ENCODE results near the gene TRIM66. TPM values are rescaled to one million over a fixed set of nuclear protein-coding genes. Genes with fewer than 3 reads are reported as not detected.

Gene TRIM66
- total and polyA plus RNA-seq, 2 of the 8 experiments (the other 6 are each of a cell fraction or from before 2014, with no cell fraction given) = 3.1 to 3.5 TPM

GRCh38 chr11:8636127-8636526 lies 46.3 kb downstream of the TRIM66 start (continued):
- no peak for TF ChIP-seq JUND (IDR thresholded peaks at IDR 0.05; ENCODE audit: low read length)
- no peak for TF ChIP-seq NRF1 (IDR thresholded peaks at IDR 0.05; ENCODE audit: low read depth, low read length)
- no peak for TF ChIP-seq SAP30 (IDR thresholded peaks at IDR 0.05; ENCODE audit: insufficient read depth, insufficient replicate concordance, low read length)
- TF ChIP-seq SIX5 (IDR thresholded peaks at IDR 0.05; ENCODE audit: low read depth, low read length) = no peak
- no peak for TF ChIP-seq EGR1 (IDR thresholded peaks at IDR 0.05; ENCODE audit: borderline replicate concordance, low read depth, low read length)
- no peak for TF ChIP-seq YY1 (IDR thresholded peaks at IDR 0.05; ENCODE audit: low read depth, low read length)
